OCI-LY7 (cell line): Measurements from ENCODE around the gene ITPRID2.

Experiments
- EZH2phosphoT487 ChIP-seq: fragments of 200-600 bp; sonication (generic); IDR thresholded peaks from 2 replicates; pipeline ENCODE4 v1.6.1; 2018; ENCODE audit warnings: low read depth, borderline replicate concordance, mild to moderate bottlenecking, mixed run types, antibody characterized with exemption, low read length, moderate library complexity, mixed read lengths
- TF ChIP-seq, protein P1 (sequence below): fragments of 200-600 bp; sonication (generic); conservative IDR thresholded peaks from 2 replicates; pipeline ENCODE4 v1.5.1; 2014; ENCODE audit warnings: mild to moderate bottlenecking, antibody characterized with exemption, low read length, moderate library complexity, mixed read lengths

DNA sequence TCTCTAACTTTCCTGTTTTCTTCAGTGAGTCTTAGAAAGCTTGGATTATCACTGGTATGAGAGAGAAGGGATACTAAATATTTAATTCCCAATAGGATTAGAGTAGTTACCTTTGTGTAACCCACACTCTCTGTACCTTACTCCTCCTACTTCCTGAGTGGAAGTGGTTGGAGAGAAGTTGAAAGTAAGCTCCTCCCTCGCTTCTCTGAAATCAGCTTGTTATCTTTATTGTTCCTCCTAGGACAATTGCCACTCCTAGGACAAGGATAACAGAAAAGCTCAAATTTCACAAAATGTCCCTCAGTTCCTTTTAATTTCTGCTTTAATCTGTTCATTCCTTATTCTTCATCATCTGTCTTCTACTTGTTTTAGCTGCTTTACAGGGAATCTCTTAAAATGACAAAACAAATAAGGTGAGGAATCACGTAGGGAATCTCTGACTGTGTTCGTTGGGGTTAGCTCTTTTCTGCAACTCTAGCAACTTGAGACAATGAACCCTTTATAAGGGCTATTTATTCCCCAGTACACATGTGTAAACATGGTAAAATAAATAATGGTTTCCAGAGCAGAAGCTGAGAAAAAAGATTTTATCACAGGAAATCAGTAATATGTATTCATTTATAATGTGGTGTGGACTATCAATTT lies 8.6 kb downstream of the ITPRID2 start:
- TF ChIP-seq, protein P1, sequence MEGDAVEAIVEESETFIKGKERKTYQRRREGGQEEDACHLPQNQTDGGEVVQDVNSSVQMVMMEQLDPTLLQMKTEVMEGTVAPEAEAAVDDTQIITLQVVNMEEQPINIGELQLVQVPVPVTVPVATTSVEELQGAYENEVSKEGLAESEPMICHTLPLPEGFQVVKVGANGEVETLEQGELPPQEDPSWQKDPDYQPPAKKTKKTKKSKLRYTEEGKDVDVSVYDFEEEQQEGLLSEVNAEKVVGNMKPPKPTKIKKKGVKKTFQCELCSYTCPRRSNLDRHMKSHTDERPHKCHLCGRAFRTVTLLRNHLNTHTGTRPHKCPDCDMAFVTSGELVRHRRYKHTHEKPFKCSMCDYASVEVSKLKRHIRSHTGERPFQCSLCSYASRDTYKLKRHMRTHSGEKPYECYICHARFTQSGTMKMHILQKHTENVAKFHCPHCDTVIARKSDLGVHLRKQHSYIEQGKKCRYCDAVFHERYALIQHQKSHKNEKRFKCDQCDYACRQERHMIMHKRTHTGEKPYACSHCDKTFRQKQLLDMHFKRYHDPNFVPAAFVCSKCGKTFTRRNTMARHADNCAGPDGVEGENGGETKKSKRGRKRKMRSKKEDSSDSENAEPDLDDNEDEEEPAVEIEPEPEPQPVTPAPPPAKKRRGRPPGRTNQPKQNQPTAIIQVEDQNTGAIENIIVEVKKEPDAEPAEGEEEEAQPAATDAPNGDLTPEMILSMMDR: no peak
- no peak for TF ChIP-seq EZH2phosphoT487
